ENCODE measurements around the gene PDCL3.

The PDCL3 gene

DNA sequence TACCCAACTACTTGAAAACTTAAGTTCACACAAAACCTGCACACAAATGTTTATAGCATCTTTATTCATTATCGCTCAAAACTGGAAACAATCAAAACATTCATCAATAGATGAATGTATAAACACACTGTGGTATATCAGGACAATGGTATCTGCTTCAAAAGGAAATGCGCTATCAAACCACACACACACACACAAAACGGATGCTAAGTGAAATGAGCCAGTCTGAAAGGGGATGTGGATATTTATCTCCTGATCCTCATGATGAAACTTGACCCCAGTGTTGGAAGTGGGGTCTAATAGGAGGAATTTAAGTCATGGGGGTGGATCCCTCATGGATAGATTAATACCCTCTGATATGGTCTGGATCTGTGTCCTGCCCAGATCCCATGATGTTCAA, 22.0 kb downstream of the PDCL3 start:
- DNase-seq (ENCODE audit: low read depth, low spot score): no peak
- CTCF ChIA-PET: no interaction called here
- no peak for TF ChIP-seq CTCF (IDR thresholded peaks at IDR 0.05; ENCODE audit: insufficient read depth, low read length, missing control alignments)
- no peak overlapping the region for H3K4me3 ChIP-seq (ENCODE audit: low read depth, low read length)
- POLR2A ChIA-PET: no interaction called here

GRCh38 chr2:100588071-100588786, 25.4 kb downstream of the PDCL3 start:
- no peak for TF ChIP-seq CTCF (IDR thresholded peaks at IDR 0.05; ENCODE audit: insufficient read depth, low read length, missing control alignments)
- DNase-seq (ENCODE audit: low read depth, low spot score): no peak
- POLR2A ChIA-PET: no interaction called here
- CTCF ChIA-PET: interaction anchor here (1.0 to 2.6 kb wide), 2 partner anchors 18 to 20 kb away, joined by 3 to 11 read pairs; no protein-coding TSS in a partner anchor
- no peak overlapping the region for H3K4me3 ChIP-seq (ENCODE audit: low read depth, low read length)

- CTCF ChIA-PET: no interaction called here
- no peak for TF ChIP-seq CTCF (IDR thresholded peaks at IDR 0.05; ENCODE audit: insufficient read depth, low read length, missing control alignments)
- POLR2A ChIA-PET: no interaction called here
- DNase-seq (ENCODE audit: low read depth, low spot score): no peak
- no peak overlapping the region for H3K4me3 ChIP-seq (ENCODE audit: low read depth, low read length)
Observed at GRCh38 chr2:100589527-100589926, 26.7 kb downstream of the PDCL3 start.

DNA sequence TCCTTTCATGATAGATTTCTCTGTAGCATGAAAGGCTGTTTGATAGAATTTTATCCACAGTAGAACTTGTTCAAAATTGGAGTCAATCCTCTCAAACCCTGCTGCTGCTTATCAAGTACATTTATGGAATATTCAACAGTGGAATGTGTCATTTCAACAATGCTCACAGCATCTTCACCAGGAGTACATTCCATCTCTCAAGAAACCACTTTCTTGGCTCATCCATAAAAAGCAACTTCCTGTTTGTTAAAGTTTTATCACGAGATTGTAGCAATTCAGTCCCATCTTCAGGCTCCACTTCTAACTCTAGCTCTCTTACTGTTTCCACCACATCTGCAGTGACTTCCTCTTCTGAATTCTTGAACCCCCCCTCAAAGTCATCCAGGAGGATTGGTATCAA, 29.4 kb downstream of the PDCL3 start:
- no peak overlapping the region for H3K4me3 ChIP-seq (ENCODE audit: low read depth, low read length)
- TF ChIP-seq CTCF (IDR thresholded peaks at IDR 0.05; ENCODE audit: insufficient read depth, low read length, missing control alignments): no peak
- POLR2A ChIA-PET: no interaction called here
- CTCF ChIA-PET: interaction anchor here (0.7 to 8.2 kb wide), 3 partner anchors 15 to 613 kb away, joined by 3 to 84 read pairs (median 5); no protein-coding TSS in a partner anchor
- no peak for DNase-seq (ENCODE audit: low read depth, low spot score)

DNA sequence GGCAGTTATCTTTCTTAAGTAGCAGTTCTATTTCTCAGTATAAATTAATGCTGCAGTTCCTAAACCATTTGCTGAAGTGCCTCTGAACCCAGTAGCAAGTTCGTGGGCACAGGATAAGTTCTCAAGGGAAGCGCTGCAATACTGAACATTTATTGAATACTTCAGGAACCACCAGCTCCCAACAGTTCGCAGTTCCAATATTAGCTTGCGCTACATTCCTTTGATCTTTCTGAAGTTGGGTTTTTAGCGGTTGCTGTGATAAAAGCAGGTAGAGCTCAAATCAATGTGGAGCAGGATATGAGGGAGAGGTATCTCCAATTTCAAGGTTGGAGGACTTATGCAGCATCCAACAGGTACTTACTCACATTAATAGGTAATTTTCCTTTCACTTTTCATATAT, 33.7 kb downstream of the PDCL3 start:
- TF ChIP-seq CTCF (IDR thresholded peaks at IDR 0.05; ENCODE audit: insufficient read depth, low read length, missing control alignments): no peak
- no peak overlapping the region for H3K4me3 ChIP-seq (ENCODE audit: low read depth, low read length)
- no peak for DNase-seq (ENCODE audit: low read depth, low spot score)
- CTCF ChIA-PET: interaction anchor here (1.0 to 8.2 kb wide), 4 partner anchors 11 to 610 kb away, joined by 3 to 84 read pairs (median 16); no protein-coding TSS in a partner anchor
- POLR2A ChIA-PET: no interaction called here

DNA sequence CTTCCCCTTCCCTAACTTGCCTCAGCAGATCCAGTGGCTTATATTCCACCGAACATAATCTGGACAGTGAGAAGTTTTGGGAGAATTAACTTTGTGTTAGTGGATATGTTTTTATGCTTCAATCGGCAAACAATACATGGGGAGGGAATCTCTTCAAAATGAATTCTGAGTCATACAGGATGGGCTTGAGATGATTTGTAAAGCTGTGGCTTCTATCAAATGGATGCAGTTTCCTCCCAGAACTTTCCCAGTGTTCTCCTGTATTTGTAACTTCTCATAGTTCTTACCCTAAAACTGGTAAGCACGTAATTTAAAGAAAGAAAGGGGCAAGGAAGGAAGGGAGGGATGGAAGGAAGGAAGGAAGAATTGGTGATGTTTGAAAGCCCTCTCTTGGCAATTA, 36.8 kb downstream of the PDCL3 start:
- DNase-seq (ENCODE audit: low read depth, low spot score): no peak
- TF ChIP-seq CTCF (IDR thresholded peaks at IDR 0.05; ENCODE audit: insufficient read depth, low read length, missing control alignments): no peak
- ChIA-PET POLR2A (no interaction called here), CTCF (interaction anchor here (1.8 to 8.2 kb wide), 3 partner anchors 8 to 606 kb away, joined by 5 to 84 read pairs (median 5); no protein-coding TSS in a partner anchor)
- no peak overlapping the region for H3K4me3 ChIP-seq (ENCODE audit: low read depth, low read length)

Data from AG04449 (cell line).